Cerebellar cortex (tissue), 1 donor: Measurements from ENCODE around the gene USH2A.

Experiments
- DNase-seq: peaks from one replicate; pipeline ENCODE4 v3.0.0-alpha.2; 2015; ENCODE audit warnings: low spot score

USH2A gene

DNA sequence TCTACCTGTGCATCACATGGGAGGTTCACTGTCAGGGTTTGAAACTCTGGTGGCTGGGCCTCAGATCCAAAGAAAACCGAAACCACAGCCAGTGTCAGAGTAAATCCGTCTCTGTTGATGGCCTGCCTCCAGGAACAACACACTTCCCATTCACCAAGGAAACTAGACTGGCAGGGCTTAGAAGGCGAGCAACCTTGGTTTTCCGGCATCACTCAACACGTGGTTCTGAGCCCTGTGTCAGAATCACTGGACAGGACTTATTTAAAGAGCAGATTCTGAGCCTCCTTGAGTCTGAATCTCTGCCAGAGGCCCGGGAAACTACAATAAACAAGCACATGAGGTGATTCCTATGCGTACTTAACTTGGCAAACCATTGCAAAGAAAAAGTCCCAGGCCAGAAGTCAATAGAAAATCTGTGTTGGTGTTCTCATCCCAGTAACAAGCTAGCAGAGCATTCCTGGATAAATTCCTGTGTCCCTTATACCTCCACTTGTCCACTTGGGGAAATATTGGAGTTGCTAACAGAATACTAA is 786.1 kb downstream of the USH2A start:
- DNase-seq, result no peak

DNA sequence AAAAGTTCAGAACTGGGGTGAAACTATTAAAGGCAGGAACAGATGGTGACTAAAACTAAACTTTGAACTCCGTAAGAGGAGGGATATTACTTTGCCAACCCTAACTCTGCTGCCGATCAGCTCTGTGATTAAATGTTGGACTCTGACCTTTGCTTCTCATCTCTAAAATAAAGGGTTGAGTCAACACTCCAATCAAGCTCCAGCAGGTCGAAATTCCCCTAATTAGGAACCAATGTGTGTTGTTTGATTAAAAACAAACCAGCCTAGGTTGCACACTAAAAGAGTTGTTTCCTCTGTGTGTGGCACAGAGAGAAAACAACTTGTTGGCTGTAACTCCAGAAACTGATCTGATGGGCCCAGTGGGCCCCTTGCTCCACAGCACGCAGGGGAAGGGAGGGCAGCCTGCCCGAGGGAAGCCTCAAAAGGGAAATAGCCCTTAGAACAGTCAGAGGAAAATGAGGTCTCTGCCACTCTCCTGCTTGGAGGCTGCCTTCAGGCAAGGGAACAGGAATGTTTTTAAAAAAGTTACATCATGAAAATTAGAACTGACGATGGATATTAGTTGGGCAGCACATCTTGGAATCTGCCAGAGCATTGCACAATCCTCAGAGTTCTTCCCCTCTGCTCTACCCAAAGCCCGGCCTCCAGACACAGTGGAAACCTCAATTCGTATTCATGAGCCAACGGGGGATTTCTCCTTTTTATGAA is 786.8 kb downstream of the USH2A start:
- no peak for DNase-seq

DNA sequence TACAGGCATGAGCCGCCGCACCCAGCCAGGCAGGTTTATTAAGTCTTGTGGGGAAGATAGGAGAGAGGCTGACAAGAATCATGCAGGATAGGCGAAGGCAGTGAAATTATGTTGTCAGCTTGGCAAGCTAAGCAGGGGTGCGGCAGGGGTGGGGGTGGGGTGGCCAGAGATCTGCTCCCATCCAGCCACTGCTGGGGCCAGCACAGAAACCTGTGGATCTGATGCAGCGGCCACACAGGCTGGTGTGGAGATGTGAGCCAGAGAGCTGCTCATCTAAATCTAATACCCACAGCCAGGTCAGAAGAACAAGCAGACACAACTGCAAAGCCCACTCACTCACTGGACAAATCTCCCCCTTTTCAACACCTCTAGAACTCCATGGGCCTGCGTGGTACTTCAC is 787.4 kb downstream of the USH2A start:
- DNase-seq, result no peak

DNA sequence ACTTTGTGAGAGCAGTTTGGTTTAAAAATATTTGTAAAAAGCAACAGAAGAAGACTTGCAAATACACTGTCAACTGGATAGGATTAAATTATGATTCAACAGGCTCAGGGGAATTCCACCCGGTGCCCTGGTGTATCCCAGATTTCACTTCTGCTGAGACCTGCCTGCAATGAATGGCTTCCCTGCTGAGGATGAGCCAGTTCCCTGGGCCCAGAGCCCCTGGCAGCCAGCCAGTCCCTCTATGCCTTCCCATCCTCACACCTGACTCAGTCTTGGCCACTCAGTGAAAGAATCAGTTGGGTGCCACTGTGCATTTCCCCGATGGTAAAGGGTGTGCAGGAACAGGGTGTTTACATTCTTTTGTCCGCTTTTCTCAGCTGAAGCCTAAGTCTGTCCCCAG is 791.8 kb downstream of the USH2A start:
- peak; percentile 21 for DNase-seq

DNA sequence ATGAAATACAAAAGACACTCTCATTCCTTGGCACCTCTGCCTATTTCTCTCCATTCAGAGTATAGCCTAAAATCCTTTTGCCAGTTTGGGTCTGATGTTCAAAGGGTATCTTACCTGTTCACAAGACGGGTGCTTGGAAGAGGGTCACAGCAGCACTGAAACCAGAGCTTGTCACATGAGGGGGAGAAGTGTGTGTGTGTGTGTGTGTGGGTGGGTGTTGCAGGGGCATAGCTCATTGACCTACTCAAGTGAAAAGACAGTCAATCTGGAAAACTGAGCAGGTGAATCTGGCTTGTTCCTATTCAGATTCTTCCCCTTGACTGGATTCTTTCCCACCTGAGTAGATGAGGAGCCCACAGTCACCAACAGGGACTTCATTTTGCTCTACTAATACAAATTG is 792.2 kb downstream of the USH2A start:
- DNase-seq, result no peak

DNA sequence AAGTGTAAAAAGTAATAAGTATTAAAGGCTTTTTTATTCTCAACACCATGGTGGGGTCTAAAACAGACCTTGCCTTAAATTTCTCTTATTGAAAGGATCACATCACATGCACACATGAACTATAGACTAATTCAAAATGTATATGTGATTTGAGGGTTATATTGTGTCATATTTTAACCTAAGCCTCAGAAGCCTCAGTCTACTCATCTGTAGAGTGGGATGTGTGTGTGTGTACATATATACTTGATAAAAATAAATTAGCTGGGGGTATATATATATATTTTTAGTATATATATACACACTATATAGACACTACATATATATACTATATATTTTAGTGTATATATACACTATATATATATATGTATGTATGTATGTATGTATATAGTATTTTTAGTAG is 797.3 kb downstream of the USH2A start:
- no peak for DNase-seq

DNA sequence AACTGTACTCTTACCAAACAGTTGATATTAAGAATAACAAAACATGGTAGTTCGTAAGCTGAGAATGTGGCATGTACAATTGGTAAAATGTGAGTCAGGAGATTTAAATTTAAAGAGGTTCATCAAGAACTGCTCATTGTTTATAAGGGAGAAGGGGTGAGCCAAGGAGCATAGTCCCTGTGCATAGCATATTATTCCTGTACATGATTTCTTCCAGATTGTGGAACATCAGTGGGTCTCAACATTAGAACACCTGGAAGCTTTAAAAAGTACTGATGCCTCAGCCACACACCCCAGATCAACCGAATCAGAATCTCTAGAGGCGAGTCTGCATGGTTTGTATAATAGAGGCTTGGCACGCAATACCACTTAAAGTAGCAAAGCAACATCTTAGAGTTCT is 800.1 kb downstream of the USH2A start:
- no peak for DNase-seq

DNA sequence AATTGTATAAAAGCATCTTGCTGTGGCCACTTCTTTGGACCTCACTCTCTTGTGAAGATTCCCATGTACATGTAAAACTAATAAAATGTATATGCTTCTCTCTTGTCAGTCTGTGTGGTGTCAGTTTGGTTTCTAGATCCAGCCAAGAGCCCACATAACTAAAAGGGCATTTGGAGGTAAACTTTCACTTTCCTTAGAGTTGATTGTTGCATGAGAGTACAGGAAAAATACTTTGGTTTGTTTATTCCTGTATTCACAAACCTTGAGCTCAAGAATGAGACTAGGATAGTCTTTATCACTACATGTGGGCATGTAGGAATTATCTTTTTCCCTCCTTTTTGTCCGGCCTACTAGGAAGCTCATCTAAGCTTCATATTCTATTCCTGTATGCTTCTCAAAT is 805.3 kb downstream of the USH2A start:
- no peak for DNase-seq

DNA sequence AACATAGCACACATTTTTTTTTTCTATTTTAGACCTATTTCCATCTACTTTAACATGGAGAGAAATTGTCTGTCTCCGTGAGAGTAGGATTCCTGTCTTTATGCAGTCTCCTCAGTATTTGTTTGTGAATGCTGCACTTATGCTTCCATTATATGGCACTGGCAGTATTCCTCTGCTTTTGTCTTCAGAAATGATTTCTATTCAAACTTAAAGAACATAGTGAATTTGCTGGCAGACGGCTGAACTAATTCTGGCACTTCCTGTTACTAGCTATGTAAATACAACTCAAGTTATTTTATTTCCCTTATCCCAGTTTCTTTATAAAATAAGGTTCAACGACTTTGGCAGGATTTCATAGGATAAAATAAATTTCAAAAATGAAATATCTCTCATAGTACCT is 810.9 kb downstream of the USH2A start:
- no peak for DNase-seq

DNA sequence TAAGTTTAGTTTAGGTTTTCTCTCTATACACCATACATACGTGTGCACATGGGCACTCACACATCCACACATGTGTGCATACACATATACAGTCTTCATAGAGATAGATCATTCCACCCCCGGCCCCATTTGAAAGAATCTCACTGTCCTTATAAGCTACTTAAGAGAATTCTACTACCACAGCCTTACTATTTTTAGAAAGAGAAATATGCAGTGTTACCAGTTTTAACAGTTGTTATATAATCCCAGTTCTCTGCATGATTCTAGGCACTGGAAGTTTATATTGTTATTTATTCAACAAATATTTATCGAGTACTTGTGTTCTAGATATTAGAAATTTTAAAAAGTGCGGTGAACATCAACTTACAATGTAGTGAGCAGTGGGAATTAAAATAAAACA is 814.6 kb downstream of the USH2A start:
- no peak for DNase-seq

DNA sequence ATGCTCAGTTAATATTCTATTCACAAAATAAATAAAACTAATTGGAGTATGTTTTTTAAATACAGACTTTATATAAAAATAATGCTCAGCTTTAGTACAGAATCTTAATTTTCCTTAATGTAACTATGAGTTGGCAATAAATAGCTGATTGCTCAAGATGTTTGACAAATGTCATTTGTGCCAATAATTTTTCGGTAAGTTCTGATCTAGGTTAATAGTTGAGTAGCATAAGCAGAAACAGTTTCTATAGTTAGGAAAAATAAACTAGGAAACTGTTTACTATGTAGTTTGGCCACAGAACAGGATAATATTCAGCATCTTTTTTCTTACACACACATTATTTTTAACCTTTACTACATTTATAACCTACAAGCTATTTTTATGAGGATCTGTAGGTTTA is 815.8 kb downstream of the USH2A start:
- no peak for DNase-seq

DNA sequence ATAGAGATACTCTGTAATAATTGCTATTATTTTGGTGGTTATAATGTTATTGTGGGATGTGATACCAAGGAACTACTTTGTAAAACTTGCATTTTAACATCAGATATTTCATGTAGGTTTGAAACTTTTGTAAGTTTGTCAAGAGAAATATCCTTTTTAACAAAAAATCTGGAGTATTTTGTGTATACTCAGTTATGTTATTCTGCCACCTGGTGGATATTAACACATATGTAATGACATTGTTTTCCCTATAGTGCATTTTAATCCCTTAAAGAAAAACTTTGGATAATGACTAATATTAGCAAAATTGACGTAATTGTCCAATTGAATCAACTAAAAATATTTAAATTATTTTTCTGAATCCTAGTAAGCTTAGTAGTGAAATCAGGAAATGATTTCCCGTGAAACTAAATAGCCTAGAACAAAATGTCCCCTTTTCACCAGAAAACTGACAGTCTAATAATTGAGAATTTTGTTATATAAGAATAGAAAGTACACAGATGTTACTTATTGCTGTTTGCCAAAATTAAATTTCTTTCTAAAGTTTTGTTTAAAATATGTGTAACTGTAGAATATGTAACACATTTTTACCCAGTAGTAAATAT is 816.6 kb downstream of the USH2A start:
- no peak for DNase-seq

DNA sequence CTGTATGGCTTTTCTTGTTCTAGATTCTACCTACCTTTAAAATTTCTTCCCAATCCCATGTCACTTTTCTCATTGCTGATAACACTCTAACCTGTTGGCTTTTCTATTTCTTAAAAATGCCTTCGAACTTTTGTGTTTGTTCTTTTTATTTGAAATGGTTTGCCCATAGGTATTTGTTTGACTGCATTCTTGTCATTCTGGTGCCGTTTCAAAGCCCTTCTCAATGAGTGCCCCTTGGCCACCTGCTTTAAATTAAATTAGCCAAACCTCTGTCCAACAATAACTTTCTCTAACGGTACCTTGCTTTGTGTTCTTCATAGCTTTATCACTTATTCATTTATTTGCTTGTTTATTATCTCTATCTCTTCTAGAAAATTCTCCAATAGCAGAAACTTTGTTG is 817.2 kb downstream of the USH2A start:
- no peak for DNase-seq

DNA sequence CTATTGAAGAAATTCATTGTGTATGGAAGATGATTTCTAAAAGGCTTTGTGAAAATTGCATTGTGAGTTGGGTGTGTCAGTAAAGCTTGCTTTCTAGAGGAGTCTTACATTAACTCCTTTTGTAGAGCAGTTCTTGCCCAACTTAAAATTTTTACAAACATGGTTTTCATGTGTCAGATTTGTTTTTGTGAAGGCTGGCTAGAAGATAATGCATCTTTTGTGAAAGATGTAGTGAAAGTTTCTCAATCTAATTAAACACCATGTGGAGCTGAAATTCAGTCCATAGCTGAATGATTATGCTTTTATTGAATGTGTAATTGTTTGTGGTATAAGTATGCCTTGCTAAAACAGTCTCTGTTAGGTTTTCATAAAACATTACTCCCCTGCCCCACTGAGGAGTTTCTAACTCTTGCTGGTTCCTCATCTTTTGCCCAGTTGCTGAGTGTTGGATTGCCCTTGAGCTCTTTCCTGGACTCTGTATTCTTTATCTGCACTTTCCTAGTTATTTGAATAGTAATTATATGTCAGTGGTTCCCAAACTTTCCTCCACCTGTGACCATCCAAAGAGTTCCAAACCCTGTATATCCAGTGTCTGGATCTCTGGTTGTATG is 818.1 kb downstream of the USH2A start:
- no peak for DNase-seq

DNA sequence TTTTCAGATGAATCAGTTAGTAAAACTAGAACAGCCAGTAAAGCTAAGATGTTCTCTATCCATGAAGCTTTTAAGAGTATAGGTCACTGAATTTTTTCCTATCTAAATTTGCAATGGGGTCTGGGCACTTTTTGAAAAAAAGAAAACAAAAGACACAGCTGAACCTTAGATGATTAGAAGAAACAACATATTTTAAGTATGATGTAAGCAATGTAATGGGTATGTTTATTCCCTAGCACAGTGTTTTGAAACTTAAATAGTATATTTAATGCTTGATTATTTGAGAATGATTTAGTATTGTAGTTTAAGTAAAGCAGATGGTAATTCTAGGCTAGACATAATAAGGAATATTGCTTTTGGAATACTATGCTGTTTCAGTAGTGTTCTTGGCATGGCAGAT is 819.9 kb downstream of the USH2A start:
- no peak for DNase-seq

DNA sequence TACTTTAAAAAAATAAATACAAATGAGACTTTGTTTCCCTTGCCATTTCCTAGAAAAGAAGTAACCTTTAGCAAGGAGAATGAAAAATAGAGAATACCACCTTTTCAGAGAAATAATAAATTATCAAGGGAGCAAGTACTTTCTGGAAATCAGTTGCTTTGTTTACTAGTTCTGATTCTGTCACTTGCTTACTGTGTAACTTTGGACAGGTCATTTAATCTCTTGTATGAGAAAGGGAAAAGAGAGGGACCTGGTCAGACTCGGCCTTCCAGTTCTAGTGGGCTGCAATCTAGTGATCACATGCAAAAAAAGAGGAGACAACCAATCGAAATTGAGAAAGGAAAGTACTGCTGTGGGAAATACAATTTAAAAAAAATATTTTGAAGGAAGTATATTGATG is 822.0 kb downstream of the USH2A start:
- DNase-seq, result no peak

DNA sequence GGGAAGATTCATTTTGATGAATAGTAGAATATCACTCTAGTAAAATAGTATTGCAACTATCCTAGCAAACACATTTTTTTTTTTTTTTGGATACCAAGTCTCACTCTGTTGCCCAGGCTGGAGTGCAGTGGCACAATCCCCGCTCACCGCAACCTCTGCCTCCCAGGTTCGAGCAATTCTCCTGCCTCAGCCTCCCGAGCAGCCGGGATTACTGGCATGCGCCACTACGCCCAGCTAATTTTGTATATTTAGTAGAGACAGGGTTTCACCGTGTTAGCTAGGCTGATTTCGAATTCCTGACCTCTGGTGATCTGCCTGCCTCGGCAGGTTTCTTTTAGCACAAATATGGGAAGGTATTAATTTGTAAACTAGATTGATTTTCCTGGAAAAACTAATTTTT is 822.4 kb downstream of the USH2A start:
- DNase-seq, result no peak

DNA sequence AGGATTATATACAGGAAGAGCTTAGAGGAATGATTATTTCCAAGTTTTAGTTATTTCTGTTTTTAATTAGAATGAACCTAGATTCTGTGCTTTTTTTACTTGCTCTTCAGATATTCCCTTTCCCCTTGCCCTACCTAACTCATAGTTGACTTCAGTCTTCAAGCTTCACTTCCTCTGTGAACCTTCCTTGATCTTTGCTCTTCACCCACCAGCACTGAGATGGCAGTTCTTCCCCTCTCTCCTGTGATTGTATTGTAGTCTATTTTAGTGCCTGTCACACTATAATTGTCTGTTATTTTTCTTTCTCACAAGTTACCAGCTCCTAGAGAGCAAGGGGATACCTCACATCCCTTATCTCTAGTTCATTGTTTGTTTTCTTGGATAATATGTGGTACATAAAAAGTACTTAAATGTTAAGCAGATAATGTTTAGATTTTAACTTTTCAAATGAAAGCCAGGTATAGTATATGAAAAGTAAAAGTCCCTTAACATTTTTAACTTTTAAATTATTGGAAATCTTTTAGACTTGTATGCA is 822.9 kb downstream of the USH2A start:
- no peak for DNase-seq

DNA sequence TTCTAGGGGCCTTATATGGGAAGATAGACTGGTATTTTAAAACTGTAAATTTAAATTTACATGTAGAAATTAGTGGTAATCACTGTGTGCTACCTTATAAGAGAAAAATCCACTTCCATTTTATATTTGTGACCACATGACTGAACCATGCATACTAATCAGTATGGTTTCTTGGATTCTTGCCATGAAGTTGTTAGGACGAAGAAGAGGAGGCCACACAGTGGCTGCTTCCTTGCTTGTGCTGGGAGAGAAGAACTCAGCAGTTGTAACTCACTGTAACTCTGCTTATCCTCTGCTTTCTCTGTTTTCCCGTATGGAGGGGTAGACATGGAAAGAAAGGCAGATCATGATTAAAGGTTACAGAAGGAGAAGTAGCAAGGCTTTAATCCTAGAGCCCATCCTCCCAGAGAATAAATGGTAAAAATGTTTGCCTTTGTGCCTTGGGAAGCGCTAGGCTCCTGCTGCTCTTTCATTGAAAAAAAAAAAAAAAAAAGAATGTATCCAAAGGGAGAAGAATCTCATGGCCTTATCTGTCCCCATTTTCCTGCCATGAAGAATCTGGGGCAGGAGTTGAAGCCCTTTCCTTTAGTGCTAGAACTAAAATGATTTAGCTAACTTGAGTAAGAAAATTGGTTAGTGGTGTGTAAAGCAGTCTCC is 823.7 kb downstream of the USH2A start:
- peak; percentile 12 for DNase-seq

DNA sequence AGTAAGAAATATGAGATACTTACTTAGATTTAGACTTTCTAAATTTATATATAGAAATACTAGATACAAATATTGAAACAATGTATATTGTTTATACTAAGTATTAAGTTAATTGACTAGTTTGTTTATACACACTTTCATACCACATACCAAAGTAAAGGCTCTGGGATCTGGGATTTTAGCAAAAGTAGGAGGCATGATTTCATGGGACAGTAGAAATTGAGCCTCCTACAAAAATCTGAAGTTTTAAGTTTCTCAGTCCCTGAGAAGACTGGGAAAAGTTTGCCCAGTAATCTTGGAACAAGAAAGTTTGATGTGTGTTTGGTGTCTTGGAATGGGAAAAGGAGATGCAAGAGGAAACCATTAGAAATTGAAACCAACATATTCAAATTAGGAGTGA is 825.3 kb downstream of the USH2A start:
- no peak for DNase-seq

DNA sequence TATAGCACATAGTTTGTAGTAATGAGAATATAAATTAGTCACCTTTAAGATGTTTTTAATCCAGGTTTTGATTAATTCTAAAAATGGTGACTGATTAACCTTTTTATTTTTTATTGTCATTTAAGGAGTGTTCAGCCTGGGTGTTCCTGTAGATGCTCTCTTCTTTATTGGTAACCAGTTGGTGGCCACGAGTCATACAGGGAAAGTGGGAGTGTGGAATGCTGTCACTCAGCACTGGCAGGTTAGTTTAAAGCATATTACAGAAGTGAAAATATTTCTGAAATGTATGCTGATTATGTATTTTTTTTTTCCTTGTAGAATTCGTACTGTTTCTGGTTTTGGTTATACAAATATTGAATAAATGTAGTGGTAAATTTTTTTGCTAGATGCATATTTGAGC is 828.0 kb downstream of the USH2A start:
- DNase-seq, result no peak

DNA sequence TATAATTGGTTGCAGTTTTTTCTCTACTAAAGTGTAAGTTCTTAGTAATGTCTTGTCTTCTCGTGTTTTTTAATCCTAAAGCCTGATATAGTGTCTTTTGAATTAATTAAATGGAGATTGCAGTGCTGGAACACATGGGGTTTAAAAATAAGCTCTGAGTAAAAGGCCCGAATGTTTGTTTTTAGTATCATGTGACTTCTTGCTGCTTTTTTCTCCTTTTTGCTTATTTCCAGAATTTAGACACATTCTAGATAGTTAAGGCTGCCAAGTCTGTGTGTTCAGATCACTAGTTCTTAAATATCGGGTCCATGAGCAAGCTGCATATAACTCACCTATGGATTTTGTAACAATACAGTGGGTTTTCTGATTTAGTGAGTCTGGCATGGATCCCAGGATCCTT is 828.6 kb downstream of the USH2A start:
- DNase-seq, result no peak
